GM12872 (cell line): ENCODE results near the gene KAT6B.

Experiments
- CTCF ChIP-seq: IDR thresholded peaks from 3 replicates; pipeline ENCODE4 v1.5.1; 2011; ENCODE audit warnings: low read depth, mild to moderate bottlenecking, low read length, moderate library complexity; ENCODE audit not compliant: insufficient read depth

The KAT6B gene

GRCh38 chr10:75030371-75030770 is 204.0 kb downstream of the KAT6B start:
- TF ChIP-seq CTCF, result no peak

- TF ChIP-seq CTCF, result no peak
These were observed 205.7 kb downstream of the KAT6B start for GRCh38 chr10:75032119-75032518.

GRCh38 chr10:75032813-75033212 is 206.4 kb downstream of the KAT6B start:
- TF ChIP-seq CTCF, result no peak

- no peak for TF ChIP-seq CTCF
These were observed 207.2 kb downstream of the KAT6B start for GRCh38 chr10:75033399-75034130.

GRCh38 chr10:75034131-75034512 is 207.7 kb downstream of the KAT6B start:
- TF ChIP-seq CTCF, result no peak

GRCh38 chr10:75034714-75035258 is 208.4 kb downstream of the KAT6B start:
- TF ChIP-seq CTCF, result no peak

- TF ChIP-seq CTCF, result no peak
These were observed 209.7 kb downstream of the KAT6B start for GRCh38 chr10:75035975-75036708.
